HG03520 (cell line): ENCODE results near the gene TARM1.
"Not testable (repeated sequence)": the region's sequence is repeated elsewhere in the genome, so short reads cannot be mapped to it uniquely, and the experiment has no call there.

Experiments used
- ATAC-seq: cut with Tn5 transposase; IDR thresholded peaks from one replicate; pipeline ENCODE4 v1.9.1; 2021; ENCODE audit warnings: mild to moderate bottlenecking, moderate library complexity; ENCODE audit not compliant: unreplicated experiment

TARM1 gene

GRCh38 chr19:54100561-54100960, 19.4 kb upstream of the TARM1 start, which contains the start of gene OSCAR:
Gene OSCAR, minus strand, starts transcription at chr19:54100803. Its CDS starts 11 bp downstream, at chr19:54100792.
- no peak for ATAC-seq

- ATAC-seq: not testable (repeated sequence)
Observed at GRCh38 chr19:54099903-54100255, 18.7 kb upstream of the TARM1 start.

GRCh38 chr19:54099190-54099902, 18.2 kb upstream of the TARM1 start:
- ATAC-seq: no peak

GRCh38 chr19:54096617-54097106, 15.5 kb upstream of the TARM1 start:
- ATAC-seq: no peak

GRCh38 chr19:54095859-54096616, 14.9 kb upstream of the TARM1 start:
- not testable (repeated sequence) for ATAC-seq

- no peak for ATAC-seq
Observed at GRCh38 chr19:54095136-54095858, 14.1 kb upstream of the TARM1 start.

GRCh38 chr19:54094426-54095000, 13.3 kb upstream of the TARM1 start:
- no peak for ATAC-seq

- ATAC-seq: no peak
Observed at GRCh38 chr19:54084410-54084809, 3.2 kb upstream of the TARM1 start.

- ATAC-seq: no peak
Observed at GRCh38 chr19:54077334-54077733, 3.8 kb downstream of the TARM1 start.

- no peak for ATAC-seq
Observed at GRCh38 chr19:54074851-54075250, 6.3 kb downstream of the TARM1 start.

GRCh38 chr19:54073829-54074228, 7.3 kb downstream of the TARM1 start:
- no peak for ATAC-seq

GRCh38 chr19:54069470-54069869, 11.7 kb downstream of the TARM1 start:
- no peak for ATAC-seq

- no peak for ATAC-seq
Observed at GRCh38 chr19:54063350-54064116, 17.6 kb downstream of the TARM1 start, which contains the start of gene VSTM1. Gene VSTM1, minus strand, starts transcription at chr19:54063897. Its CDS starts 120 bp downstream, at chr19:54063777.

GRCh38 chr19:54062643-54063042, 18.5 kb downstream of the TARM1 start:
- no peak for ATAC-seq

GRCh38 chr19:54047616-54048015, 33.5 kb downstream of the TARM1 start:
- no peak for ATAC-seq

- no peak for ATAC-seq
Observed at GRCh38 chr19:54045771-54046170, 35.4 kb downstream of the TARM1 start.

- ATAC-seq: no peak
Observed at GRCh38 chr19:54042989-54043388, 38.2 kb downstream of the TARM1 start.

- no peak for ATAC-seq
Observed at GRCh38 chr19:54041969-54042606, 39.1 kb downstream of the TARM1 start.

GRCh38 chr19:54040003-54040402, 41.2 kb downstream of the TARM1 start:
- no peak for ATAC-seq

GRCh38 chr19:54036542-54036941, 44.6 kb downstream of the TARM1 start:
- not testable (repeated sequence) for ATAC-seq
